Skeletal muscle tissue (tissue), 4 donors: ENCODE measurements around the gene RSPH1. TPM values are rescaled to one million over a fixed set of nuclear protein-coding genes. Genes with fewer than 3 reads are reported as not detected.

Experiments used
- H3K27ac ChIP-seq: one replicate; pipeline ENCODE4 v1.7.0; 2013; ENCODE audit warnings: mild to moderate bottlenecking, low read depth, low read length, inconsistent platforms
- H3K27me3 ChIP-seq, 3 donors: one replicate each; pipeline ENCODE4 v1.7.0; 2013; ENCODE audit warnings: low read length in 3 of 3; ENCODE audit not compliant: control insufficient read depth in 3 of 3, insufficient read depth in 3 of 3
- H3K36me3 ChIP-seq, 3 donors: one replicate each; pipeline ENCODE4 v1.7.0; 2013; ENCODE audit warnings: low read length in 3 of 3; ENCODE audit not compliant: control insufficient read depth in 3 of 3, insufficient read depth in 3 of 3
- H3K4me1 ChIP-seq, 3 donors: one replicate each; pipeline ENCODE4 v1.7.0; 2013; ENCODE audit warnings: low read length in 3 of 3, mild to moderate bottlenecking in 3 of 3; ENCODE audit not compliant: control insufficient read depth in 3 of 3, insufficient read depth in 3 of 3
- H3K4me3 ChIP-seq, 3 donors: one replicate each; pipeline ENCODE4 v1.7.0; 2013; ENCODE audit warnings: low read length in 3 of 3
- H3K9ac ChIP-seq, 3 donors: one replicate each; pipeline ENCODE4 v1.7.0; 2013; ENCODE audit warnings: low read length in 3 of 3, mild to moderate bottlenecking in 3 of 3, moderate library complexity in 2 of 3, low read depth in 1 of 3
- H3K9me3 ChIP-seq, 3 donors: one replicate each; pipeline ENCODE4 v1.7.0; 2013; ENCODE audit warnings: low read length in 3 of 3; ENCODE audit not compliant: control insufficient read depth in 3 of 3
- total RNA-seq: library from RNA; depleted of rRNA; stranded (reverse); fragments of >200 nt; gene quantifications from one replicate; pipeline ENCODE4 v1.2.3, GENCODE V29; 2014
- donor health status: Osteomylitis.

The RSPH1 gene
- total RNA-seq, 1 donor from 2014 or later = not detected

DNA sequence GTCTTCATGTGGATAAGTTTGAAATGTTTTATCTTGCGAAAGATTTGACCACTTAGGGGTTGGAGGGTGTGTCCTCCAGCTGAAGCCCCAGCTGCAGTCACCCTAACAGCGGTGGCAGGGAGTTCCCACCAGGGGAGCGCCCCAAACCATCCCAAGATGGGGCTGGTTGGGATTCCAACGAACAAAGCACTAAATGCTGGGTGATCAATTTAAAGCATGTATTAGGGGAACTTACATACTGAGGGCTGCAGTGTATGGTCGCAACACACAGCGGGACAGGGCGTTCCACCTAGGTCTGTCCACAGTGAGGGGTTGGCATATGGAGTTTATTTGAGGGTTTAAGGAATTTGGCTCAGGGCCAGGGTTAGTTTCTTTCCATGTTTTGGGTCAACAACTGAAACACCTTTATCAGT, 43.9 kb upstream of the RSPH1 start:
- peak overlapping the region in 1 of 3 donors; percentile 10 for H3K9ac ChIP-seq

DNA sequence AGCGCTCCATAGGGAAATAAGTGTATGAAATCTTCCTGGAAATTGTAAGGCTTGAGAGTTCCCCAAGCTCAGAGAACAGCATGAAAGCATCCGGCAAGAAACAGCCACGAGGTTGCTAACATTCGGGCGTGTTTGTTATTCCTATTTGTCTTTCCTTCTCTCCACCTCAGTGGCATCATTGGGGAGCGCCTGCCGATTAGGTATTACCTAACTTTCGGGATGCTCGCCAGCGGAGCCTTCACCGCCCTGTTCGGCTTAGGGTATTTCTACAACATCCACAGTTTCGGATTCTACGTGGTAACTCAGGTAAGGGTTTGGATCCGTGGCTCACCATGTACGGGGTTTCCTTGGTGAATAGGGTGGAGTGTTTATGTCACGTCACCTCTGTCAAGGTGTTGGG, 43.3 kb upstream of the RSPH1 start:
- no peaks in the 10 kb centered on the region for H3K27me3 ChIP-seq
- H3K9me3 ChIP-seq = no peaks in the 10 kb centered on the region
- H3K27ac ChIP-seq = no peak overlapping the region
- no peak overlapping the region for H3K4me3 ChIP-seq
- no peak overlapping the region for H3K9ac ChIP-seq
- peaks cover 8 to 28% (median 26%) of the 10 kb centered on the region in 3 donors for H3K4me1 ChIP-seq
- peaks cover 27 to 31% (median 30%) of the 10 kb centered on the region in 3 donors for H3K36me3 ChIP-seq

More for the DNA sequence above, 43.9 kb upstream of the RSPH1 start:
- H3K36me3 ChIP-seq = peaks cover 28 to 30% (median 28%) of the 10 kb centered on the region in 3 donors
- no peak overlapping the region for H3K27ac ChIP-seq
- H3K4me3 ChIP-seq = no peak overlapping the region
- no peaks in the 10 kb centered on the region for H3K9me3 ChIP-seq
- H3K4me1 ChIP-seq = peaks cover 8 to 23% (median 22%) of the 10 kb centered on the region in 3 donors
- H3K27me3 ChIP-seq = no peaks in the 10 kb centered on the region

DNA sequence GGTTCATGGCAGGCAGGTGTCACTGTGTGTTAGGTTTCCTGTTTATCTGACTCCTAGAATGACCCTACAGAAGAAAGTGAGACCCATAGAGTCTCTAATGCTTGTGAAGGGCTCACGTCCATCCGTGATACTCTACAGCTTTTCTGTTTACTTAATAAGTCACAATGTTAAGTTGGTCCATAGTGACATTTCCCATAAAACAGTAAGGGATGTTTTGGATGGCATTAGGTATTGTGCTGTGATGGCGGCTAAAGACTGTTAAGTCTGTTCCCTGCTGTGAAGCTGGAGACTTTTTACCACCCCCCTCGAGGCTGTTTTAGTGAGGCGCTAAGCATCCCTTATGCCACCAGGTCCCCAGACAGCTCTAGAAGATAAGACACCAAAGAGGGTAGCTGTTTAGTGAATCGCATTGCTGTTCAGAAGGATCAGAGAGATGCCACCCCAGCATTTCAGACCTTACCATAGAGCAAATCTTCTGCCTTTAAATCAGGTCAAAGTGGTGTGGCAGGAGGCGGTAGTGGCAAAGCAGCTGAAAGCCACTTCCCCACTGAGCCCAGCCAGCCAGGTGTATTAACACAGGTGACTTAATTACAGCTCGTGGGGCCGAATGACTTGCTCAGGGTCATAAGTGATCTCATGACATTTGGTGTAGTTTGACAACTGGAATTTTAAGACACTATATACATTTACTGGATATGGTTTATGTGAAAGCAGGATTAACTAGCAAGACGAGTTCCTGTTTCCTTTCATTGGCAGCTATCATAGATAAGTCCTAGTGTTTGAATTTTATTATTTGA, 42.7 kb upstream of the RSPH1 start:
- no peak overlapping the region for H3K4me3 ChIP-seq
- H3K9ac ChIP-seq = no peak overlapping the region
- H3K27me3 ChIP-seq = no peaks in the 10 kb centered on the region
- H3K36me3 ChIP-seq = peaks cover 22 to 27% (median 25%) of the 10 kb centered on the region in 3 donors
- H3K27ac ChIP-seq = no peak overlapping the region
- peaks cover 9 to 33% (median 32%) of the 10 kb centered on the region in 3 donors for H3K4me1 ChIP-seq
- no peaks in the 10 kb centered on the region for H3K9me3 ChIP-seq

DNA sequence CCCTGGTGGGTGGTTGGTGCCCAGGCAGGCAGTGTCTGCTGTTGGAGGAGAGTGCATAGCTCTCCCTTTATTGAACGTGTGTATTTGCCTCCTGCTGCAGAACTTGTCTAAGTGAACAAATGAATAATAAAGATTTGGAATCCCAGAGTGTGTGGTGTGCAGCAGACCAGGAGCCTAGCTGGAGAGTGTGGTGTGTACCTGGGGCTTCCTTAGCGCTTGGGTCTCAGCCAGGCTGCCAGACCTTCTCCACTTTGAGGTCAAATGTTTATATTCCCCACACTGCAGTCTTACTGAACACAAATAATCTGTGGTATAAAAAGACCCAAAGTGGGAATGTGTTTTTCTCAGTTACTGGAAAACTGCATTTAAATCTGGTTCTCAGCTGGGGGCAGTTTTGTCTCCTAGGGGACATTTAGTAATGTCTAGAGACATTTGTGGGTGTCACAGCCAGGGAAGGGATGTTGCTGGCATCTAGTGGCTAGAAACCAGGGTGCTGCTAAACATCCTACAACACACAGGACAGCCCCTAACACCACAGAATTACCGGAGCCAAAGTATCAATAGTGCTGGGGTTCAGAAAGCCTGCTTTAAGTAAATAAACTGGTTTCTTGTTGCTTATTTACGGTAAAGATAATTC, 41.2 kb upstream of the RSPH1 start:
- Histone ChIP-seq H3K27me3 (no peaks in the 10 kb centered on the region), H3K9me3 (no peaks in the 10 kb centered on the region), H3K36me3 (peaks cover 13 to 18% (median 16%) of the 10 kb centered on the region in 3 donors), H3K9ac (peak overlapping the region in 1 of 3 donors; percentile 54), H3K27ac (no peak overlapping the region), H3K4me3 (no peak overlapping the region), H3K4me1 (peaks cover 21 to 47% (median 47%) of the 10 kb centered on the region in 3 donors)

DNA sequence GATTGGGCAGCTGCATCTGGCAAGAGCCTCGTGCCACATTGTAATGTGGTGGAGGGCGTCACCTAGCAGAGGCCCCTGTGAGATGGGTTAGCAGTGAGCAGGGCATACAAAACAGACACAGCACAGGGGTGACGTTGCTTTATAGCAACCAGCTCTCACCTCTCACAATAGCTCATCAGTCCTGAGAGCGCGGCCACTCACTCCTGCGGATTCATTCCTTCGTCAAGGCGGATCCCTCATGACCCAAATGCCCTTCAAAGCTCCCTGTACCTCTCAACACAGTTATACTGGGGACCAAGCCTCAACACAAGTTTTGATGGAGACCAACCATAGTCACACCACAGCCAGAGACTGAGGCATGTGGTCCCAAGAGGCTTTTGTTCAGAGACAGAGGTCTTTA, 40.6 kb upstream of the RSPH1 start:
- Histone ChIP-seq H3K36me3 (peaks cover 13 to 17% (median 16%) of the 10 kb centered on the region in 3 donors), H3K27ac (no peak overlapping the region), H3K9ac (peak overlapping the region in 1 of 3 donors; percentile 54), H3K4me3 (no peak overlapping the region), H3K4me1 (peaks cover 27 to 53% (median 53%) of the 10 kb centered on the region in 3 donors), H3K27me3 (no peaks in the 10 kb centered on the region), H3K9me3 (no peaks in the 10 kb centered on the region)

DNA sequence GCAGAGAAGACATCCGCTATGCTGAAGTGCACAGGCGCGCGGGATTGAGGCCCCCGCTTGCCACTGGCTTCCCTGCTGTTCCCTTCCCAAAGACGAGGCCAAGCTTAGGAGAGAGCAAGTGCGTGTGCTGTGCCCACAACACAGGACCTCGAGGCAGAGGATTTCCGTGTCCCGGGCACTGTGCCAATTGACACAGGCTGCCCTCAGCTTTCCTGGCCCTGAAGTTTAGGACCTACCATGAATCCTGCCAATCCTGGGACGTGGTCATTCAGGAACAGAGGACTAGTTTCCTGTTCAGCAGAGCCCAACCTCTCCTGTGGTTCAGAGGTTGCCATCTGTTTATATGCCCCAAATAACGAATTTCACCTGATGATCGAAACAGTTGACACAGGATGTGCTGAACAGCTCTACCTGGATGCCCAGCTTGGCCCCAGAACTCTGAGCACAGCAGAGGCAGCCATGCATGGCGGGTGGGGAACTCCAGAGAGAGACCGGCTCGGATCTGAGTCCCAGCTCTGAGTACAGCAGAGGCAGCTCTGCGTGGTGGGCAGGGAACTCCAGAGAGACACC, 39.7 kb upstream of the RSPH1 start:
- peaks cover 13 to 16% (median 14%) of the 10 kb centered on the region in 3 donors for H3K36me3 ChIP-seq
- H3K4me3 ChIP-seq = peak overlapping the region in 1 of 3 donors; percentile 35
- H3K4me1 ChIP-seq = peaks cover 33 to 62% (median 62%) of the 10 kb centered on the region in 3 donors
- no peaks in the 10 kb centered on the region for H3K27me3 ChIP-seq
- H3K27ac ChIP-seq = peak overlapping the region; percentile 34
- peak overlapping the region in 2 of 3 donors; percentile 30 to 50 for H3K9ac ChIP-seq
- no peaks in the 10 kb centered on the region for H3K9me3 ChIP-seq

DNA sequence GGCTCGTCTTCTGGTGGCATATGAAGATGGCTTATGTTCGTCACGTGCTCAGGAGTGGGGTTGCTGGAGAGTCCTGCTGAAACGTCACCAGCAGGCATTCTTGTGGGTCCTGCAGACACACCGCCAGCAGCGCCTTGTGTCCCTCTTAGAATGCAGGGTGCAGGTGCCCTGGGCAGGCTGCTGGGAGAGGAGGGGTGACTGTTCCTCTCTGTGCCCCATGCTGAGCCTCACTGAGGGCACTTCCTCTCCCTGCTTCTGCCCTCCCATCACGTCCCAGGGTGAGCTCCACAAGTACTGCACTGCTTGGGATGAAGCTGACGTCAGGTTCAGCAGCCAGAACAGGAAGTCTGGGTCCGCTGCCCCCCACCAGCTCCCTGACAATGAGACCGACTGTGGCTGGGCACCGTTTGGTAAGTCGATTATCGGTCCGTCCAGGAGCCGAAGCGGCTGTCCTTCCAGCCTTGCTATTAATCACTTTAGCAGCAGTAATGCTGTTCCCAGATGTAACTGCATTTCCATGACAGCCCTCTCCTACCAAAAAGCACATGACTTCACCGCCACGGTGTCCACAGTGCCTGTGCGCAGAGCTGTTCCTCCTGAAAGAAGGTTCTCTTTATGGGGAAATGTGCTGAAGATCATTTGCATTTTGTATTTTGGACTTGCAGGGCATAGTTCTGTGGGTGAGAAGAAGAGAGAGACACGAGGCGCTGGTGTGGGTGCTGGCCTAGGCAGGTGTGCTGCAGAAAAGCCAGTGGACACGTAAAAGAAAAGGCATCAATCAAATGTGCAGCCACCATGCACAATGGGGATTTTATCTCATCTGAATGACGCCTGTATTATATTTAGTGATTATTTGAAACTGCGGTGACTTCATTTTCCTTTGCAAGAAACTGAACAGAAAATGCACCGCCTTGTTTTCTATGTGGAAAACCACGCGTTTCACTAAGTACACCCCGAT, 38.7 kb upstream of the RSPH1 start:
- H3K27me3 ChIP-seq = no peaks in the 10 kb centered on the region
- peak overlapping the region; percentile 98 for H3K27ac ChIP-seq
- H3K9me3 ChIP-seq = no peaks in the 10 kb centered on the region
- peaks cover 38 to 71% (median 71%) of the 10 kb centered on the region in 3 donors for H3K4me1 ChIP-seq
- peaks cover 11 to 14% (median 13%) of the 10 kb centered on the region in 3 donors for H3K36me3 ChIP-seq
- H3K4me3 ChIP-seq = peak overlapping the region in 1 of 3 donors; percentile 41
- H3K9ac ChIP-seq = peak overlapping the region in 1 of 3 donors; percentile 74

DNA sequence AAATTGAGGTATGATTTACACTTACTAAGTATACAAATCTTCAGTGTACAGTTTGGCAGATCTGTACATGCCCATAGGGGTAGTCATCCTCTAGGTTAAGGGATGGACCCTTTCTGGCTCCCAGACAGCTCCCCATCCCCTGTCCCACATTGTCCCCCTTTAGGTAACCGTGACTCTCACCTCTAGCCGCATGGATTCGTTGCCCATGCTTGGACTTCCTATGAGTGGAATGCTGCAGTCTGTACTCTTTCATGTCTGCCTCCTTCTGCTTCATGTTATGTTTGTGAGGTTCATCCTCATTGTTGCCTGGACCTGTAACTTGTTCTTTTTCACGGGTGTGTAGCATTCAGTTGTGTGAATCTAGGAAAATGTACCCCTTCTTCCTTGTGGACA, 37.9 kb upstream of the RSPH1 start:
- peaks cover 38 to 73% (median 73%) of the 10 kb centered on the region in 3 donors for H3K4me1 ChIP-seq
- H3K36me3 ChIP-seq = peaks cover 7 to 11% (median 10%) of the 10 kb centered on the region in 3 donors
- peak overlapping the region; percentile 98 for H3K27ac ChIP-seq
- peak overlapping the region in 1 of 3 donors; percentile 55 for H3K4me3 ChIP-seq
- no peaks in the 10 kb centered on the region for H3K27me3 ChIP-seq
- no peaks in the 10 kb centered on the region for H3K9me3 ChIP-seq
- peak overlapping the region in 2 of 3 donors; percentile 51 to 74 for H3K9ac ChIP-seq

DNA sequence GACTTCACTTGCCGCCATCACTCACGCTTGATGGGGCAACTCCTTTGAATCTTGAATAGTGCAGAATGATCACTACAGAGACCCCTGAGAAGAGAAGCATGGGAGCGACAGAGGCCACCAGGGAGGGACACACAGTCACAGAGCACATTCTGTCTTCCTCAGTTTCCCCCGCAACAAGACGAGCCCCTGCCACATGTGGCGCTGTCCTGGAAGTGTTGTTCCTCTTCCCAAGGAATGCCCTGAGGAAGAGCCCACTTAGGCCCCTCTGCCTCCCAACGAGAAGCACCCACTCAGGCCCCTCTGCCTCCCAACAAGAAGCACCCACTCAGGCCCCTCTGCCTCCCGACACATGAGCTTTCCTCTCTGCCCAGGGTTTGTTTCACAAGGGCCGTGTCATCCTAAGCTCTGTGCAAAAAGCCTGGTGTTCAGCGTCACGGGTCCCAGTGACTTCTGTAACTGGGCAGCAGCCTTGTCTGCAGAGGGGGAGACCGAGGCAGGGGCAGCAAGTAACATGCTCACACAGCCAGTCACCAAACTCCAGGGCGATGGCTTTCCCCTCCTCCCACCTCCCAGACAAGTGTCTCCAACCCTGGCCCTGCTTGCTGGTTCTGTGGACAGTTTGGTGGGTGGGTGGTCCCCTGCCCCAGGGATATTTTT, 37.4 kb upstream of the RSPH1 start:
- no peaks in the 10 kb centered on the region for H3K27me3 ChIP-seq
- H3K36me3 ChIP-seq = peaks cover 7 to 11% (median 10%) of the 10 kb centered on the region in 3 donors
- H3K9me3 ChIP-seq = no peaks in the 10 kb centered on the region
- H3K9ac ChIP-seq = peak overlapping the region; percentile 58 to 81 (median 74)
- H3K27ac ChIP-seq = peak overlapping the region; percentile 98
- H3K4me1 ChIP-seq = peaks cover 38 to 76% (median 71%) of the 10 kb centered on the region in 3 donors
- peak overlapping the region; percentile 47 to 55 (median 54) for H3K4me3 ChIP-seq
